Measurements from ENCODE around the gene PGLYRP1.
A peak's percentile ranks its signal among the peaks of the same experiment; 100 is the strongest.

The PGLYRP1 gene

GRCh38 chr19:46016426-46017094 is 6.3 kb downstream of the PGLYRP1 start:
- H3K9ac ChIP-seq, result peak overlapping the region; percentile 25 to 69 (median 56); a peak in 16 of 22 replicates
- peaks cover 7 to 39% (median 29%) of the 10 kb centered on the region in 10 experiments; a peak in 19 of 20 replicates for H3K4me1 ChIP-seq
- peak overlapping the region; percentile 94 to 100 (median 99) for H3K4me2 ChIP-seq
- H3K4me3 ChIP-seq, result peak overlapping the region; percentile 57 to 74 (median 68)
- H3K27me3 ChIP-seq, result peaks cover 34 to 55% (median 39%) of the 10 kb centered on the region in 11 experiments
- peaks cover 0 to 16% (median 5%) of the 10 kb centered on the region in 11 experiments; a peak in 13 of 22 replicates for H3K36me3 ChIP-seq
- no peak for TF ChIP-seq Cebpa-rat (IDR thresholded peaks at IDR 0.05)
- no peak overlapping the region for H3K27ac ChIP-seq
- peaks cover 0 to 4% (median 0%) of the 10 kb centered on the region in 11 experiments; a peak in 1 of 22 replicates for H3K9me3 ChIP-seq (replicated peaks in 1 of 11)
- peaks cover 15 to 84% (median 35%) of the 10 kb centered on the region in 11 experiments; a peak in 20 of 22 replicates for H4K20me1 ChIP-seq

GRCh38 chr19:46015687-46016425 is 7.0 kb downstream of the PGLYRP1 start:
- H3K4me2 ChIP-seq, result peak overlapping the region; percentile 94 to 100 (median 99)
- peaks cover 0 to 16% (median 5%) of the 10 kb centered on the region in 11 experiments; a peak in 13 of 22 replicates for H3K36me3 ChIP-seq
- peaks cover 15 to 88% (median 35%) of the 10 kb centered on the region in 11 experiments; a peak in 20 of 22 replicates for H4K20me1 ChIP-seq
- H3K27ac ChIP-seq, result no peak overlapping the region
- H3K4me3 ChIP-seq, result peak overlapping the region; percentile 57 to 74 (median 68)
- H3K4me1 ChIP-seq, result peaks cover 7 to 32% (median 23%) of the 10 kb centered on the region in 10 experiments; a peak in 18 of 20 replicates
- peaks cover 0 to 4% (median 0%) of the 10 kb centered on the region in 11 experiments; a peak in 1 of 22 replicates for H3K9me3 ChIP-seq (replicated peaks in 1 of 11)
- peaks cover 34 to 49% (median 39%) of the 10 kb centered on the region in 11 experiments for H3K27me3 ChIP-seq
- no peak for TF ChIP-seq Cebpa-rat (IDR thresholded peaks at IDR 0.05)
- peak overlapping the region in 10 of 11 experiments; percentile 41 to 69 (median 56); a peak in 14 of 22 replicates for H3K9ac ChIP-seq

GRCh38 chr19:46014941-46015686 is 7.7 kb downstream of the PGLYRP1 start:
- H3K4me1 ChIP-seq, result peaks cover 7 to 32% (median 23%) of the 10 kb centered on the region in 10 experiments; a peak in 18 of 20 replicates
- peaks cover 34 to 48% (median 39%) of the 10 kb centered on the region in 11 experiments for H3K27me3 ChIP-seq
- peaks cover 0 to 4% (median 0%) of the 10 kb centered on the region in 11 experiments; a peak in 1 of 22 replicates for H3K9me3 ChIP-seq (replicated peaks in 1 of 11)
- no peak overlapping the region for H3K27ac ChIP-seq
- peak overlapping the region; percentile 94 to 100 (median 99); a peak in 19 of 22 replicates for H3K4me2 ChIP-seq
- peaks cover 15 to 89% (median 35%) of the 10 kb centered on the region in 11 experiments; a peak in 20 of 22 replicates for H4K20me1 ChIP-seq
- TF ChIP-seq Cebpa-rat (IDR thresholded peaks at IDR 0.05), result no peak
- peaks cover 0 to 22% (median 10%) of the 10 kb centered on the region in 11 experiments; a peak in 13 of 22 replicates for H3K36me3 ChIP-seq
- peak overlapping the region in 7 of 10 experiments; percentile 57 to 74 (median 66); a peak in 9 of 20 replicates for H3K4me3 ChIP-seq
- no peak overlapping the region for H3K9ac ChIP-seq

- Histone ChIP-seq H3K36me3 (peaks cover 0 to 22% (median 11%) of the 10 kb centered on the region in 11 experiments; a peak in 13 of 22 replicates), H4K20me1 (peaks cover 15 to 91% (median 37%) of the 10 kb centered on the region in 11 experiments; a peak in 20 of 22 replicates), H3K9me3 (replicated peaks in 1 of 11) (peaks cover 0 to 4% (median 0%) of the 10 kb centered on the region in 11 experiments; a peak in 1 of 22 replicates), H3K27ac (no peak overlapping the region), H3K27me3 (peaks cover 34 to 43% (median 39%) of the 10 kb centered on the region in 11 experiments), H3K9ac (no peak overlapping the region), H3K4me3 (no peak overlapping the region), H3K4me1 (peaks cover 7 to 28% (median 23%) of the 10 kb centered on the region in 10 experiments; a peak in 18 of 20 replicates), H3K4me2 (peak overlapping the region in 5 of 11 experiments; percentile 27 to 44 (median 36); a peak in 3 of 22 replicates)
- TF ChIP-seq Cebpa-rat (IDR thresholded peaks at IDR 0.05), result no peak
Observed at GRCh38 chr19:46014534-46014933, 8.3 kb downstream of the PGLYRP1 start.

- no peak overlapping the region for H3K4me3 ChIP-seq
Observed at GRCh38 chr19:46009530-46010510, 13.0 kb downstream of the PGLYRP1 start.

GRCh38 chr19:46006411-46006810 is 16.4 kb downstream of the PGLYRP1 start:
- Histone ChIP-seq H3K4me2 (no peak overlapping the region), H3K36me3 (peaks cover 8 to 54% (median 36%) of the 10 kb centered on the region in 11 experiments; a peak in 21 of 22 replicates), H3K27me3 (no peaks in the 10 kb centered on the region; a peak in 1 of 22 replicates), H3K27ac (no peak overlapping the region), H3K9me3 (replicated peaks in 1 of 11) (no peaks in the 10 kb centered on the region), H4K20me1 (peaks cover 0 to 57% (median 15%) of the 10 kb centered on the region in 11 experiments; a peak in 15 of 22 replicates), H3K4me3 (no peak overlapping the region), H3K4me1 (no peaks in the 10 kb centered on the region), H3K9ac (no peak overlapping the region)
- no peak for TF ChIP-seq Cebpa-rat (IDR thresholded peaks at IDR 0.05)

More at GRCh38 chr19:46009530-46010510, 13.0 kb downstream of the PGLYRP1 start:
- Histone ChIP-seq H3K9me3 (replicated peaks in 1 of 11) (peaks cover 0 to under 1% (median 0%) of the 10 kb centered on the region in 11 experiments; a peak in 1 of 22 replicates), H3K9ac (no peak overlapping the region), H3K27ac (no peak overlapping the region), H3K36me3 (peaks cover 8 to 36% (median 27%) of the 10 kb centered on the region in 11 experiments; a peak in 21 of 22 replicates), H3K4me1 (peaks cover 0 to 3% (median 3%) of the 10 kb centered on the region in 10 experiments; a peak in 8 of 20 replicates), H4K20me1 (peaks cover 4 to 64% (median 17%) of the 10 kb centered on the region in 11 experiments; a peak in 20 of 22 replicates), H3K4me2 (no peak overlapping the region), H3K27me3 (peaks cover 15 to 24% (median 21%) of the 10 kb centered on the region in 11 experiments)
- no peak for TF ChIP-seq Cebpa-rat (IDR thresholded peaks at IDR 0.05)

GRCh38 chr19:46002678-46003275 is 20.1 kb downstream of the PGLYRP1 start:
- H3K27me3 ChIP-seq, result peaks cover 18 to 31% (median 28%) of the 10 kb centered on the region in 11 experiments
- H4K20me1 ChIP-seq, result peaks cover 0 to 62% (median 36%) of the 10 kb centered on the region in 11 experiments; a peak in 19 of 22 replicates
- H3K9ac ChIP-seq, result no peak overlapping the region
- no peak overlapping the region for H3K4me2 ChIP-seq
- H3K4me3 ChIP-seq, result no peak overlapping the region
- TF ChIP-seq Cebpa-rat (IDR thresholded peaks at IDR 0.05), result no peak
- no peak overlapping the region for H3K27ac ChIP-seq
- no peaks in the 10 kb centered on the region for H3K9me3 ChIP-seq (replicated peaks in 1 of 11)
- peaks cover 11 to 27% (median 20%) of the 10 kb centered on the region in 10 experiments; a peak in 19 of 20 replicates for H3K4me1 ChIP-seq
- H3K36me3 ChIP-seq, result peaks cover 8 to 52% (median 29%) of the 10 kb centered on the region in 11 experiments; a peak in 20 of 22 replicates
